WI38 (cell line): ENCODE measurements around the gene LRCH4.
A peak's percentile ranks its signal among the peaks of the same experiment; 100 is the strongest.

Experiments
- H3K4me3 ChIP-seq: 2 replicates; pipeline ENCODE4 v1.5.1; 2011; ENCODE audit warnings: low read depth, mild to moderate bottlenecking, control low read depth, low read length
- TF ChIP-seq, protein P1 (sequence below): IDR thresholded peaks from 2 replicates; pipeline ENCODE4 v1.5.1; 2012; ENCODE audit warnings: low read depth, mild to moderate bottlenecking, control low read depth, low read length

Gene LRCH4

DNA sequence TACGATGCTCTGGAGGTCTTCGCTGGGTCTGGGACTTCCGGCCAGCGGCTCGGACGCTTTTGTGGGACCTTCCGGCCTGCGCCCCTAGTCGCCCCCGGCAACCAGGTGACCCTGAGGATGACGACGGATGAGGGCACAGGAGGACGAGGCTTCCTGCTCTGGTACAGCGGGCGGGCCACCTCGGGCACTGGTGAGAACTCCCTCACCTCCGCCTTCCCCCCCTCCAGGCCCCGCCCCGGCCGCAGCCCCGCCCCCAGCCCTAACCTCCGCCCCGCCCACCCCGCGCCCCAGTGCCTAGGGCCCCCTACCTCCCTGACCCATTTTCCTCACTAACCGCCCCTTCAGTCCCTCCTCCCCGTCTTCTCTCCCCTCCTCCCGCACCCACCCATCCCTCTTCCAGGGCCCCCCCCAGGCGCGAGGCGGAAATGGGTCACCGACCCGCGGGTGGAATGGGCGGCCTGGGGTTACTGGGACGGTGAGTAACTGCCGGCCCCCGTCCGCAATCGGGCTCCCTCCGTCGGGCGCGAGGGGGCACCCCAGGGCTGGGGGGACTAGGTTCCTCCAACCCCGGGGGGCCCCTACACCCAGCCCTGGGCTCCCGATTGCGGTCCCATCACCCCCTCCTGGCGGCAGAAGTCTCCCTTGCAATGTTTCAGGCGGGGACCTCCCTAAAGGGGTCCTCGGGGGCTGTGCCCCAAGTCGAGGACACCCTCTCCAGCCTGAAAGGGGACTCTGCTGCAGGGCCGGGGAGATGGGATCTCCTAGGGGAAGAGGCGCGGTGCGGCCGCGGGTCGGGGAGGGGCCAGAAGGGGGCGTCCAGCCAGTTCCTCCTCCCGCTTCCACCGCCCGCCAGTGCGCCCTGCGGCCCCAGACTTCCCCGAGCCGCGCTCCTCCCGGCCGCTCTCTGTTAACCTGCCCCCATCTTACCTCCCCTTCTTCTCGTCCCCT lies 18.4 kb upstream of the LRCH4 start:
- peak overlapping the region; percentile 82 for H3K4me3 ChIP-seq
- TF ChIP-seq, protein P1, sequence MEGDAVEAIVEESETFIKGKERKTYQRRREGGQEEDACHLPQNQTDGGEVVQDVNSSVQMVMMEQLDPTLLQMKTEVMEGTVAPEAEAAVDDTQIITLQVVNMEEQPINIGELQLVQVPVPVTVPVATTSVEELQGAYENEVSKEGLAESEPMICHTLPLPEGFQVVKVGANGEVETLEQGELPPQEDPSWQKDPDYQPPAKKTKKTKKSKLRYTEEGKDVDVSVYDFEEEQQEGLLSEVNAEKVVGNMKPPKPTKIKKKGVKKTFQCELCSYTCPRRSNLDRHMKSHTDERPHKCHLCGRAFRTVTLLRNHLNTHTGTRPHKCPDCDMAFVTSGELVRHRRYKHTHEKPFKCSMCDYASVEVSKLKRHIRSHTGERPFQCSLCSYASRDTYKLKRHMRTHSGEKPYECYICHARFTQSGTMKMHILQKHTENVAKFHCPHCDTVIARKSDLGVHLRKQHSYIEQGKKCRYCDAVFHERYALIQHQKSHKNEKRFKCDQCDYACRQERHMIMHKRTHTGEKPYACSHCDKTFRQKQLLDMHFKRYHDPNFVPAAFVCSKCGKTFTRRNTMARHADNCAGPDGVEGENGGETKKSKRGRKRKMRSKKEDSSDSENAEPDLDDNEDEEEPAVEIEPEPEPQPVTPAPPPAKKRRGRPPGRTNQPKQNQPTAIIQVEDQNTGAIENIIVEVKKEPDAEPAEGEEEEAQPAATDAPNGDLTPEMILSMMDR: peak; percentile 49

DNA sequence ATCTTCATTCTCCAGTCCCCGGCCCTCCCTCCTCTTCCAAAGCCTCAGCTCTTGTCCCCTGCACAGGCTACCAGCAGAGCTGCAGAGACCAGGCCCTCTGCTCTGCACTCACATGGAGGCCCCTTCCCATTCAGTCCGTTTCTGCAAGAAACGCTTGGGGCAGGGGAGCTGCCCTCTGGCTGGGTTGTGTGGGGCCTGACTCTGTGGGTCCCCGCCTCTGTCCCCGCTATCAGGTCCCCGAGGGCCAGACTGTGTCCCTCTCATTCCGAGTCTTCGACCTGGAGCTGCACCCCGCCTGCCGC lies 17.7 kb upstream of the LRCH4 start:
- TF ChIP-seq, protein P1: no peak
- H3K4me3 ChIP-seq: peak overlapping the region; percentile 82

DNA sequence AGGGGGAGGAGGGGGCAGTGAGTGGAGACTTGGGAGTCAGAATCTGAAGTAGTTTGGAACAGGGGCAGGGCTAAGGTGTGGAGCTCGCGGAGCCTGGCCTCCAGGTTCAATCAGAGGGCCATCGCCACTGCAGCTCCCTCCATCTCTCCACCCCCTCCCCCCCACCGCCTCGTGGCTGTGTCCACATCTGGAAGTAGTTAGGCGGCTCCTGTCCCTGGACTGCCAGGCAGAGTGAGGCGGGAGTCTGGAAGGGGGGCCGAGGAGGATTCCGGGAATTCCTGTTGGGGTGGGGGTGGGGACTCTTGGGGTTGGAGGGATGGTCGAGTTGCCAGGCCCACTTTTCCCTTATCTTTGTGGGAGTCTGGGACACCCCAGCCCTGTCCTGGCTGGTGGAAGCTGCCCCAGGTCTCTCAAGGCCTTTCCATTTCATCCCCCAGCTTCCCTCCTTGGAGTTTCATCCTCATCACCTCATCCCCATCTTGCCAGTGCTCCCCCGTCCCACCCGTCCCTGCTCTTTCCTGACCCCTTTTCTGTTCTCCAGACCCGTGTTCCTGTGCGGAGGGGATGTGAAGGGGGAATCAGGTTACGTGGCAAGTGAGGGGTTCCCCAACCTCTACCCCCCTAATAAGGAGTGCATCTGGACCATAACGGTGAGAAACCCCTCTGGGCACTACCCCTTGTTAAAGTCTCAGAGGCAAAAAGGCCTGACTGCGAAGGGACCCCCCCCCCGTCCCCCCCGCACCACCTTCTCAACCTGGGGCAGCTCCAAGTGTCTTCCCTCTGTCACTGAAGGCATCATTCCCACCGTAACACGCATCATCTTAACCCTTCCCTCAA lies 17.2 kb upstream of the LRCH4 start:
- H3K4me3 ChIP-seq: peak overlapping the region; percentile 82
- TF ChIP-seq, protein P1: no peak

DNA sequence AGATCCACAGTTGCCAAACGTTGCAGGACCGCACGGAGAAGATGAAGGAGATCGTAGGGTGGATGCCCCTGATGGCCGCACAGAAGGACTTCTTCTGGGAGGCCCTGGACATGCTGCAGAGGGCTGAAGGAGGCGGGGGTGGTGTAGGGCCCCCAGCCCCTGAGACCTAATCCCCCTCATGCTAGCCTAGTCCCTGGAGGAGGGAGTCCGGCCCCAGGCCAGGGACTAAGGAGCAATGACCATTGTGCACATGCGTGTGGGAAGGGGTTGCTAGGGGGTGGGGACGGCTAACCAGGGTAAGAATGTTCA lies 14.8 kb upstream of the LRCH4 start:
- TF ChIP-seq, protein P1: no peak

DNA sequence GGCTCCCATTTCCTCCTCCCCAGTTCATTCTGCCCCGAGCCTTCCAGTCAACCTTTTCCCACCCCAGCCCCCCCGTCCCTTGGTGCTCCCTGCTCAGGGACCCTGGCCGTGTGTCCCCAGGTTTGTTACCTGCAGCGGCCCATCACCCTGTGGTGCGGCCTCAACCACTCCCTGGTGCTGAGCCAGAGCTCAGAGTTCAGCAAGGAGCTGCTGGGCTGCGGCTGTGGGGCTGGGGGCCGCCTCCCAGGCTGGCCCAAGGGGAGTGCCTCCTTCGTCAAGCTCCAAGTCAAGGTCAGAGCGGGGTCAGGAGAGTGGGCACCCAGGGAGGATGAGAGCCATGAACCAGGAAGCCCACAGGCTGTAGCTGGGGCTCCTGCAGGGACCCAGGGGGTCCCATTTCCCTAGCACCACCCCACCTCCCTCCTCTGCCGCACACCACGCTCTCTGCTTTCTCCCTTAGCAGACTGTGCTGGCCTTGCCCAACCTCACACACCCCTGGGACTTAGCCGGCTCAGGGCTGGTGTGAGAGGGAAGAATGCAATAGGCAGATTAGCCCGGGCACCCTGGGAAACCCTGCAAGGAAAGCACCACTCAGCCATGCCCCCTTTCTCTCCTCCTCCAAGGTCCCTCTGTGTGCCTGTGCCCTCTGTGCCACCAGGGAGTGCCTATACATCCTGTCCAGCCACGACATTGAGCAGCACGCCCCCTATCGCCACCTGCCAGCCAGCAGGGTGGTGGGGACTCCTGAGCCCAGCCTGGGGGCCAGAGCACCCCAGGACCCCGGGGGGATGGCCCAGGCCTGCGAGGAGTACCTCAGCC lies 14.2 kb upstream of the LRCH4 start:
- TF ChIP-seq, protein P1: no peak
- H3K4me3 ChIP-seq: no peak overlapping the region

More for the DNA sequence above, 14.8 kb upstream of the LRCH4 start:
- no peak overlapping the region for H3K4me3 ChIP-seq

DNA sequence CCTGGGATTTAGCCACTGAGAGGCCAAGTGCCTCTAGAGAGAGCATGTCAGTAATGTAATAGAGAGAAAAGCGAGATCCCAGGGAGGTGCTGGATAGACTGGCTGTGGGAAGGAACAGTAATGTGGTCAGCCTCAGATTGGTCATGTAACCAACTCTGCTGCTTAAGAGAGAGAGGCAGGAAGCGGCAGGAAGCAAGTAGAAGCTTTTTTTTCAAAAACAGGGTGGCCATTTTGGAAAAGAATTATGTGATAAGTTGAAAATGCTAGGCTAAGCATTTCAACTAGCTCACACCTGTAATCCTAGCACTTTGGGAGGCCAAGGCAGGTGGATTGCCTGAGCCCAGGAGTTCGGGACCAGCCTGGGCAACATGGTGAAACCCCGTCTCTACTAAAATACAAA lies 12.5 kb upstream of the LRCH4 start:
- no peak overlapping the region for H3K4me3 ChIP-seq
- TF ChIP-seq, protein P1: no peak
